ENCODE results near the gene KLHL4. TPM values are rescaled to one million over a fixed set of nuclear protein-coding genes. Genes with fewer than 3 reads are reported as not detected.
"Not testable (repeated sequence)": the region's sequence is repeated elsewhere in the genome, so short reads cannot be mapped to it uniquely, and the experiment has no call there.

The KLHL4 gene
- total and polyA plus RNA-seq, 2 of the 13 experiments (the other 11 are each of a cell fraction or from before 2014, with no cell fraction given) = 0.15 TPM; not detected in 1

DNA sequence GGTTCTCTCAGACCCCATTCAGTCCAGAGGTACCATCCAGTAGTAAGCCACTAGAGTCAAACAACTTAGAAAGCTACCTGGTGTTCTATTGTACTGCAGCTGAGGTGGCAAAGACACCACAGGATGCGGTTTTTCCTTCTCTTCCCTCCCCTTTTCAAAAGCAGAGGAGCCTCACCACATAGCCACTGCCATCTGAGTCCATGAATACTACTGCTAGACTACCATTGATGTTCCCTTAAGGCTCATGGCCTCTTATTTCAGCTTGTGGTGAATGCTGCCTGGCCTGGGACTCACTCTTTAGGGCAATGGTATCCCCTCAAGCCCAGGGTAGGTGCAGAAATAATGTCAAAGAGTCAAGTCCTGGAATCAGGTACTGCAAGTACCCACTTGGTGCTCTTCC is 41.8 kb upstream of the KLHL4 start (continued):
- TF ChIP-seq, protein P1, sequence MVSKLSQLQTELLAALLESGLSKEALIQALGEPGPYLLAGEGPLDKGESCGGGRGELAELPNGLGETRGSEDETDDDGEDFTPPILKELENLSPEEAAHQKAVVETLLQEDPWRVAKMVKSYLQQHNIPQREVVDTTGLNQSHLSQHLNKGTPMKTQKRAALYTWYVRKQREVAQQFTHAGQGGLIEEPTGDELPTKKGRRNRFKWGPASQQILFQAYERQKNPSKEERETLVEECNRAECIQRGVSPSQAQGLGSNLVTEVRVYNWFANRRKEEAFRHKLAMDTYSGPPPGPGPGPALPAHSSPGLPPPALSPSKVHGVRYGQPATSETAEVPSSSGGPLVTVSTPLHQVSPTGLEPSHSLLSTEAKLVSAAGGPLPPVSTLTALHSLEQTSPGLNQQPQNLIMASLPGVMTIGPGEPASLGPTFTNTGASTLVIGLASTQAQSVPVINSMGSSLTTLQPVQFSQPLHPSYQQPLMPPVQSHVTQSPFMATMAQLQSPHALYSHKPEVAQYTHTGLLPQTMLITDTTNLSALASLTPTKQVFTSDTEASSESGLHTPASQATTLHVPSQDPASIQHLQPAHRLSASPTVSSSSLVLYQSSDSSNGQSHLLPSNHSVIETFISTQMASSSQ (IDR thresholded peaks at IDR 0.05; ENCODE audit: low read depth) = no peak
- TF ChIP-seq, protein P1 (CRISPR knock-in tag; IDR thresholded peaks at IDR 0.05; ENCODE audit: borderline replicate concordance) = no peak
- no peak for TF ChIP-seq ETV6 (CRISPR knock-in tag; conservative IDR thresholded peaks at IDR 0.05)
- TF ChIP-seq ZNF335 (CRISPR knock-in tag; IDR thresholded peaks at IDR 0.05) = no peak

DNA sequence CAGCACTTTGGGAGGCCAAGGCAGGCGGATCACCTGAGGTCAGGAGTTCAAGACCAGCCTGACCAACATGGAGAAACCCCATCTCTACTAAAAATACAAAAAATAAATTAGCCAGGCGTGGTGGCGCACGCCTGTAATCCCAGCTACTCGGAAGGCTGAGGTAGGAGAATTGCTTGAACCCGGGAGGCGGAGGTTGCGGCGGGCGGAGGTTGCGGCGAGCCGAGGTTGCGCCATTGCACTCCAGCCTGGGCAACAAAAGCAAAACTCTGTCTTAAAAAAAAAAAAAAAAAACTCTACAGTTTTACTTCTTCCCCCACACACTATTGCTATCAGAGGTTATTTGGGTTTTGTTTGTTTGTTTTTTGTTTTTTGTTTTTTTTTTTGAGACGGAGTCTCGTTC is 38.9 kb upstream of the KLHL4 start:
- POLR2A ChIA-PET; H3K4me2 ChIP-seq (ENCODE audit: low read depth, low read length); H3K4me1 ChIP-seq (ENCODE audit: insufficient read depth, low read length); H3K9ac ChIP-seq (ENCODE audit: insufficient read depth, low read depth, low read length); H3K9me3 ChIP-seq (ENCODE audit: low read length); H2AFZ ChIP-seq (ENCODE audit: low read length); ATAC-seq; H3K36me3 ChIP-seq (replicated peaks in 1 of 2; ENCODE audit: control insufficient read depth in 1 of 2, insufficient read depth in 2 of 2, low read length in 2 of 2); BruUV-seq (replicated peaks); H3K27me3 ChIP-seq (ENCODE audit: control insufficient read depth in 1 of 2, insufficient read depth in 2 of 2, low read length in 2 of 2); H4K20me1 ChIP-seq (ENCODE audit: insufficient read depth, low read length); H3K27ac ChIP-seq (ENCODE audit: extremely low read length, insufficient read depth, low read length); H3K4me3 ChIP-seq (replicated peaks in 1 of 3; ENCODE audit: insufficient read depth in 1 of 3, low read depth in 2 of 3, low read length in 3 of 3); CTCF ChIA-PET (ENCODE audit: low intra/inter-chr PET ratio, low total read pairs); FAIRE-seq; H3K79me2 ChIP-seq (ENCODE audit: insufficient read depth, low read length); in situ Hi-C loops (cut with HindIII; ENCODE audit: extremely low pct_ligation_motif_present, low pct_unique_long_range_greater_than_20kb); intact Hi-C loops (cut with micrococcal nuclease; ENCODE audit: unreplicated experiment); DNase-seq (ENCODE audit: low spot score): not testable (repeated sequence)
- WGBS (ENCODE audit: low lambda C conversion rate) = 79% methylated on average over 15 of the region's 16 CpGs
